ENCODE results near the gene GPHN.
"Not testable (repeated sequence)": the region's sequence is repeated elsewhere in the genome, so short reads cannot be mapped to it uniquely, and the experiment has no call there.

Gene GPHN

DNA sequence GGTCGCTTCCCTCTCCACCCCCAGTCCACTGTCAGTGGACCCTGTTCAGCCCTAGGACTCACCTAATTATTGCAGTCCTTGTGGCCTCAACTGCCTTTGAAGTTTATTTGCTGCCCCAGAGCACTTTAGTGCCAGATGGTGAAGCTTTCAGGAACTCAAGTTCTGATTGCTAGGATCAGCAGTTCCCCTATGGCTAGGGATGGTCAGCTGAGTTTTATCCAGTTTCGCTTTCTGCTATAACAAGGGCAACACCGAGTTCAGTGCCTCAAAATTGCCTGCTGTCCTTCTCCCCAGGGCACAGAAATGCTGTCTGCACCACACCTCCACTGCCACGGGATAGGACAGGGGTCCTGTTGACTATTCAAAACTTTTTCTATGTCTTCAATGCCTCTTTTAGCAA, 295.0 kb downstream of the GPHN start:
- DNase-seq (ENCODE audit: low spot score) = no peak

- DNase-seq (ENCODE audit: low spot score) = no peak
Observed at GRCh38 chr14:66804141-66804540, 296.2 kb downstream of the GPHN start.

GRCh38 chr14:66813636-66814035, 305.7 kb downstream of the GPHN start:
- no peak for DNase-seq (ENCODE audit: low spot score)

- no peak for DNase-seq (ENCODE audit: low spot score)
Observed at GRCh38 chr14:66815687-66816086, 307.7 kb downstream of the GPHN start.

DNA sequence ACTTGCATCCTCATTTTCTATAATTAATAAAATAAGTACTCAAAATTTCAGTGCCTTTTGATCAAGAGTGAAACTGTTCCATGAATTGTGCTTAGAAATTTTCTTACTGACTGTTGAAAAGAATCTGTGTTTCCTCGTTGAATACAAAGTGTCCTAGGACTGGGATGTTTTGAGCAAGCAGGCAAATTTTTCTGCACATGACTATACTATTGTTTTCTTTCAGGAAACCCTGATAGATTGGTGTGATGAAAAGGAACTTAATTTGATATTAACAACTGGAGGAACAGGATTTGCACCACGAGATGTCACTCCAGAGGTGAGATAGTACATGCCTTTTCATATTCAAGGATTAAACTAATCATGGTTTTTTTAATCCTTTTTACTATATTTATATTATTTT, 316.3 kb downstream of the GPHN start:
- DNase-seq (ENCODE audit: low spot score) = no peak

GRCh38 chr14:66827182-66827581, 319.2 kb downstream of the GPHN start:
- DNase-seq (ENCODE audit: low spot score) = no peak

GRCh38 chr14:66831173-66831572, 323.2 kb downstream of the GPHN start:
- DNase-seq (ENCODE audit: low spot score) = no peak

DNA sequence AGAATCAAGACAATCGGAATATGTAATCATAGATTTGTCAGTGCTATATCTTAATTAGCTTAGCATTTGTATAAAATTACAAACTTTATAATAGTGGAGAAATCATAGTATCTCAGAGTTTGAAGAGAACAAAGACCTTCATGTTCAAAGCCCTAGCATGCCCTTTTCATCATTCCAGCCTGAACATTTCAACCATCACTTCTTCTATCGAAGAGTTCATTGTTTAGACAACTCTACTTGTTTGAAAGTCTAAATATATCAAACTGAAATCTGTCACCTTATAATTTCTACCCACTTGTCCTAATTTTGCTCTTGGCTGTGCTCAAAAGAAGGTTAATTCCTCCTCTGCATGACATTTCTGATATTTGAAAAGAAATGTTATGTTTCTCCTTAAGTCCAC, 325.9 kb downstream of the GPHN start:
- DNase-seq (ENCODE audit: low spot score) = no peak

DNA sequence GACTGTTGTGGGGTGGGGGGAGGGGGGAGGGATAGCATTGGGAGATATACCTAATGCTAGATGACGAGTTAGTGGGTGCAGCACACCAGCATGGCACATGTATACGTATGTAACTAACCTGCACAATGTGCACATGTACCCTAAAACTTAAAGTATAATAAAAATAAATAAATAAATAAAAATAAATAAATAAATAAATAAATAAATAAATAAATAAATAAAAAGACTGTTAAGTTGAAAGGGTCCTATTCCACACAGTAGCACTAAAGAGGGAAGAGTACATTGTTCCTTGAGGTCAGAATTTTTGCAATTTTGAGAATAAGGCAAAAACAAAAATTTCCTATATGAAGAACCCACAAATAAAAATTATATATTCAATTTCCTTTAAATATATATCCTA, 329.5 kb downstream of the GPHN start:
- DNase-seq (ENCODE audit: low spot score) = not testable (repeated sequence)

DNA sequence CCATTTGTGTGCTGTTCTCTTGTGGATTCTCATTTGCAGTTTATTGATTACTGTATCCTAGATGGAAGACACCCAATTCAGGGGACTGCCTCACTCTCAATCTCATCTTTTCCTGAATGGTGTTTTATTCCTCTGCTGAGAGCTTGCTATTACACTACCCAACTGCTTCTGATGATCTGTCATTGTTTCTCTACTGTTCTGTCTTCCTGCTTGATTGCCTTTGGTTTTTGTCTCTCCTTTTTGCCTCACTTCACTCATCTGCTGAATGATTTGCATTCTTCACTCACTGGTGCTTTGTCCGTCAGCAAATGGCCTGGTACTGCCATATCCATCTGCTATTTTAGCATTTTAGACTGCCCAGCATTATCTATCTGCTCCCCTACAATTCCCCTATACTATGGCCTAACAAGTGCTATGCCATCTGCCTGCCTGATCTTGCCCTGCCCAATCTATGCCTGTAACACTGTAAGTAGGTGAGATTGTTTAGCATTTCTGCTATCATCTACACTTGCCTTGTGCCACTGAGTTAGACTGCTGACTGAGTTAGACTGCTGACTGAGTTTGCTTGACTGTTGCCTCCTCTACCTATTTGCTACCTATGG, 335.1 kb downstream of the GPHN start:
- no peak for DNase-seq (ENCODE audit: low spot score)

GRCh38 chr14:66850258-66850888, 342.4 kb downstream of the GPHN start:
- DNase-seq (ENCODE audit: low spot score) = no peak

GRCh38 chr14:66853311-66853710, 345.4 kb downstream of the GPHN start:
- no peak for DNase-seq (ENCODE audit: low spot score)

GRCh38 chr14:66857867-66858266, 349.9 kb downstream of the GPHN start:
- no peak for DNase-seq (ENCODE audit: low spot score)

- no peak for DNase-seq (ENCODE audit: low spot score)
Observed at GRCh38 chr14:66859063-66859671, 351.2 kb downstream of the GPHN start.

DNA sequence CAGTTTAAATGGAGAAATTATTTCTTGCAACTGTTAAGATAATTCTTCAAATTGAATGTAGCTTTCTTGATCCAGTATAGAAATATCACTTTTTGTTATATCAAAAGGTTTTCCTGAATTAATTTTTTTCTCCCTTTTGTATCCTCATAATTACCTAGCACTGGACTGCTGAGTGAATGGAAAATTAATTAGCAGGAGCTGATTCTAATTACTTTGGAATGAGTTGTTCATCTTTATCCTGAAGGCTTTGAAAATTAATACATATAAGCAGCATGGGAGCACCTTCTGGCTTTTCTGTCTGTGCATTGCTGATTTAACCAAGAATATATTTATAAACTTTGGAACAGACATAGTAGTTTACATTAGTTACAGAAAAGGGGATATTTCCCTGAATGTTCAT, 373.6 kb downstream of the GPHN start:
- DNase-seq (ENCODE audit: low spot score) = no peak

DNA sequence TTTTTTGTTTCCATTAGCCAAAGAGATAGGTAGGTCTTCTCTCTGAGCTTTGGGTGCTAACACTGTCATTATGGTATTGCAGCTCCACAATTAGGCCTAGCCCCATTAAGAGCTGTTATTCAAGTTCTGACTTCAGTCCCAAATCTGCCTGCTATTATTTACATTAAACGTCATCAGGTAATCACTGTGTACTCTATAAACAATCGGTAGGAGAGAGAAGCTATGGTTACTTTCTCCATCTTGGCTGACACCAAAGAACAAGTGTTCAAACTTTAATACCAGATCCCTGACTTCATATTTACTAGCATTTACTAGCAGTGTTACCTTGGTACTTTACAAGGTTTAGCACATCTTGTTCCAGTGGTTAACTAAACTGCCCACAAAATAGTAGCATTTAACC, 376.2 kb downstream of the GPHN start:
- DNase-seq (ENCODE audit: low spot score) = no peak

DNA sequence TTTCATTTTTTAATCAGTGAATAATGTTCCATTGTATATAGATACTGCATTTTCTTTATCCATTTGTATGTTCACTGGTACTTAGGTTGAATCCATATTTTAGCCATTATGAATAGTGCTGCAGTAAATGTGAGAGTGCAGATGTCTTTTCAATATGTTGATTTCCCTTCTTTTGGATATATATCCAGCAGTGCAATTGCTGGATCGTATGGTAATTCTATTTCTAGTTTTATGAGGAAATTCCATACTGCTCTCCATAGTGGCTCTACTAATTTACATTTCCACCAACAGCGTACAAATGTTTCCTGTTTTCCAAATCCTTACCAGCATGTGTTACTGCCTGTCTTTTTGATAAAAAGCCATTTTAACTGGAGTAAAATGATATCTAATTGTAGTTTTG, 392.8 kb downstream of the GPHN start:
- no peak for DNase-seq (ENCODE audit: low spot score)

- DNase-seq (ENCODE audit: low spot score) = no peak
Observed at GRCh38 chr14:66910311-66910840, 402.4 kb downstream of the GPHN start.

- no peak for DNase-seq (ENCODE audit: low spot score)
Observed at GRCh38 chr14:66916421-66916820, 408.5 kb downstream of the GPHN start.

DNA sequence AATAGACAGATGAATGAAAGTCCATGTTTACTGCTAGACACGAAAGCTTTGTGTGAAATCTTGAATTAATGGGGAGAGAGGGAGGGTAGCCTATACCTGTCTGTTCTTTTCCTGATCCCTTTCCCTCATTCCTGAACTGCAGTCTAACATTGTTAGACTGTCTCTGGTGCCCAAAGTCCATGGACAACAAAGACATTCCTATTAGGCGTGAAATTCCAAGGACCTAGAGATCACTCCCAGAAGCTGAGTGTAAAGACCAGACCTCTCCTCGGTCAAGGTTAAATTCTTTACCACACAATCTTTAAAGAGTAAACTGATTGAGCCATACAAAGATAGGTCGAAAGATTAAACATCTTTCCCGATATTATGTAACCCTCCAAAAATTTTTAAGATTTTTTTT, 410.6 kb downstream of the GPHN start:
- DNase-seq (ENCODE audit: low spot score) = no peak

GRCh38 chr14:66920196-66920595, 412.2 kb downstream of the GPHN start:
- DNase-seq (ENCODE audit: low spot score) = no peak

DNA sequence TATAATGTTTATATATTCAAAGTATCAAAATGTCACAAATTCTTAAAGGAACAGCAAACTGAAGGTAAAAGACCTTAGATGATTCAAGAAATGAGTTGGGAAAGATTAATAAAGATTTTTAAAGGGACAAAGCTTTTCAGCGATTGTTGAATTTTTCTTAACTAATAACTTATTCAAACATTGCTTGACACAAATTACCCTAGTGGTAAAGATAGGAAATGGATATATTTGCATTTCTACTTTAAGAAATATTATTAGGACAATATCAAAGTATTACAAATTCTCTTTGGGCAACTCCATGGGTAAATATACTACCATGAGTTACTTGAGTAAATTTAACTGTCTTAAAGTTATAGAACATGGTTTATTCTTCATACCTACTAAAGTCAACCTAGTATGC, 415.3 kb downstream of the GPHN start:
- no peak for DNase-seq (ENCODE audit: low spot score)

DNA sequence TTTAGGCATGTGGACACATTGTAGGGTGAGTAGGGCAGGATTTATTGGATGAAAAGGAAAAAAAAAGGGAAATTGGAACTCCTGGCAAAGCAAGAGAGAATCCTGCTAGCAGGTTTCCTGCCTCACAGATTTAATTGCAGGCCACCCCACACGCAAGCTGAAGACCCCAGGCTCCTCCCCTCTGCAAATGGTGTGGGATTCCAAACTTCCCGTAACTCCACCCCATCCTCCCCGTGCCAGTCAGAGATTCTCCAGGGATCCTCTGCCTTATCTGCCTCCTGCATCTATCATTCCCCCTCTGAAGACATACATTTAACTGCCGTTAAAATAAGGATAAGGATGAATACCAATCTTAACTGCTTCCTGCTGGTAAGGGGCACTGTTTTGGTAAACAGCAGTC, 431.5 kb downstream of the GPHN start:
- no peak for DNase-seq (ENCODE audit: low spot score)

DNA sequence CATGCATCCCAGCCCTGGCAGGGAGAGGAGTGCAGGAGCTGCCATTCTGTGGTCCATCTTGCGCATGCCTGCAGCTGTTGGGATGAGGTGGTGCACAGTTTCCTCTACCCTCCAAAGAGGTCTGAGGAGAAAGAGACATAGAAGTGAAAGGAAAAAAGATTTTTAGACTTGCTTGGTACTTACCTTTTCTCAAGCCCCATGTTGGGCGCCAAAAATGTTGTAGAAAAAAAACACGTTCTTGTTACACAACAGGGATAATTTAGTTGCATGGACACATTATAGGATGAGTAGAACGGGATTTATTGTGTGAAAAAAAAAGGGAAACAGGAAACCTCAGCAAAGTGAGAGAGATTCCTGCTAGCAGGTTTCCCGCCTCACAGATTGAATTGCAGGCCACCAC, 436.9 kb downstream of the GPHN start:
- no peak for DNase-seq (ENCODE audit: low spot score)

Measured in putamen (tissue), 1 donor.